IMR-90 (cell line): ENCODE results near the gene ATG2A. TPM values are rescaled to one million over a fixed set of nuclear protein-coding genes. Genes with fewer than 3 reads are reported as not detected.

Experiments
- ATAC-seq: fragments of 200-7000 bp; cut with Tn5 transposase; 2 replicates; pipeline ENCODE4 v1.9.1; 2020; ENCODE audit warnings: low read depth, mild to moderate bottlenecking, moderate library complexity
- BruUV-seq: library from RNA; stranded (reverse); fragments of 400-500 nt; replicated peaks from 2 replicates; lab custom pipeline; 2021; lab: Mats Ljungman, UMichigan
- CTCF ChIA-PET: fragments of 300-600 bp; formaldehyde crosslinking; extraction: SDS; loops from one replicate; lab custom pipeline; 2021; ENCODE audit warnings: antibody characterized with exemption; lab: Yijun Ruan, JAX
- POLR2A ChIA-PET: fragments of 300-600 bp; sonication (Branson Sonifier 250); formaldehyde crosslinking; loops from one replicate; lab custom pipeline; 2022; ENCODE audit warnings: antibody characterized with exemption; ENCODE audit not compliant: unreplicated experiment; lab: Charles Lee
- DNase-seq: peaks from one replicate; pipeline ENCODE4 v3.0.0; 2013
- H2AFZ ChIP-seq: replicated peaks from 2 replicates; pipeline ENCODE3; 2013; ENCODE audit warnings: low read length, mild to moderate bottlenecking; ENCODE audit not compliant: poor library complexity
- H2AK5ac ChIP-seq: 2 replicates; pipeline ENCODE4 v1.6.1; 2013; ENCODE audit warnings: low read depth, low read length, inconsistent platforms
- H2AK9ac ChIP-seq: replicated peaks from 2 replicates; pipeline ENCODE3; 2013; ENCODE audit warnings: mild to moderate bottlenecking, low read depth, low read length, moderate library complexity; ENCODE audit not compliant: poor library complexity
- H2BK120ac ChIP-seq: 2 replicates; pipeline ENCODE4 v1.6.1; 2013; ENCODE audit warnings: low read depth, low read length, inconsistent platforms
- H2BK15ac ChIP-seq: 3 replicates; pipeline ENCODE4 v1.6.1; 2013; ENCODE audit warnings: low read depth, low read length, inconsistent platforms
- H2BK20ac ChIP-seq: 2 replicates; pipeline ENCODE4 v1.6.1; 2013; ENCODE audit warnings: low read depth, mild to moderate bottlenecking, inconsistent platforms, low read length, moderate library complexity
- H2BK5ac ChIP-seq: 2 replicates; pipeline ENCODE4 v1.6.1; 2013; ENCODE audit warnings: mild to moderate bottlenecking, low read depth, low read length, inconsistent platforms; ENCODE audit not compliant: poor library complexity, severe bottlenecking
- H3K14ac ChIP-seq: replicated peaks from 2 replicates; pipeline ENCODE4 v1.6.1; 2013; ENCODE audit warnings: low read depth, low read length, inconsistent platforms
- H3K18ac ChIP-seq: 2 replicates; pipeline ENCODE4 v1.6.1; 2013; ENCODE audit warnings: low read depth, low read length, control low read depth
- H3K23ac ChIP-seq: 2 replicates; pipeline ENCODE4 v1.6.1; 2013; ENCODE audit warnings: low read depth, low read length, inconsistent platforms
- H3K27ac ChIP-seq: 2 replicates; pipeline ENCODE4 v1.5.1; 2013; ENCODE audit warnings: mild to moderate bottlenecking, control low read depth, low read length; ENCODE audit not compliant: insufficient read depth
- H3K27me3 ChIP-seq: 2 replicates; pipeline ENCODE4 v1.6.1; 2013; ENCODE audit warnings: low read length; ENCODE audit not compliant: control insufficient read depth, insufficient read depth
- H3K36me3 ChIP-seq: 2 replicates; pipeline ENCODE4 v1.6.1; 2013; ENCODE audit warnings: low read length, mixed read lengths; ENCODE audit not compliant: control insufficient read depth, insufficient read depth
- H3K4ac ChIP-seq: 2 replicates; pipeline ENCODE4 v1.6.1; 2013; ENCODE audit warnings: low read depth, low read length, inconsistent platforms
- H3K4me1 ChIP-seq: 2 replicates; pipeline ENCODE4 v1.6.1; 2013; ENCODE audit warnings: low read length, mixed read lengths; ENCODE audit not compliant: control insufficient read depth, insufficient read depth
- H3K4me2 ChIP-seq: 2 replicates; pipeline ENCODE4 v1.6.1; 2013; ENCODE audit warnings: low read depth, mild to moderate bottlenecking, control low read depth, low read length, moderate library complexity
- H3K4me3 ChIP-seq: 2 replicates; pipeline ENCODE4 v1.5.1; 2013; ENCODE audit warnings: low read depth, mild to moderate bottlenecking, control low read depth, low read length, moderate library complexity; ENCODE audit not compliant: insufficient read depth
- H3K56ac ChIP-seq: 2 replicates; pipeline ENCODE4 v1.6.1; 2013; ENCODE audit warnings: low read length, inconsistent platforms; ENCODE audit not compliant: insufficient read depth; ENCODE audit errors: extremely low read depth
- H3K79me1 ChIP-seq, 2 experiments: 2 replicates each; pipeline ENCODE4 v1.6.1; 2013; ENCODE audit warnings: low read length in 2 of 2, inconsistent platforms in 1 of 2, low read depth in 1 of 2
- H3K9ac ChIP-seq: 2 replicates; pipeline ENCODE4 v1.6.1; 2013; ENCODE audit warnings: low read depth, low read length, control low read depth
- H3K9me1 ChIP-seq: 2 replicates; pipeline ENCODE4 v1.6.1; 2013; ENCODE audit warnings: low read length, inconsistent platforms; ENCODE audit not compliant: insufficient read depth
- H3K9me3 ChIP-seq: 2 replicates; pipeline ENCODE4 v1.6.1; 2013; ENCODE audit warnings: low read length; ENCODE audit not compliant: control insufficient read depth, insufficient read depth
- H4K20me1 ChIP-seq: 2 replicates; pipeline ENCODE4 v1.6.1; 2013; ENCODE audit warnings: low read length, inconsistent platforms; ENCODE audit not compliant: insufficient read depth
- H4K5ac ChIP-seq: 2 replicates; pipeline ENCODE4 v1.6.1; 2013; ENCODE audit warnings: mild to moderate bottlenecking, low read depth, low read length, control low read depth
- H4K8ac ChIP-seq, 2 experiments: 2 replicates each; pipeline ENCODE4 v1.6.1; 2013; ENCODE audit warnings: low read depth in 2 of 2, low read length in 2 of 2, control low read depth in 1 of 2, inconsistent platforms in 1 of 2
- H4K91ac ChIP-seq: 2 replicates; pipeline ENCODE4 v1.6.1; 2013; ENCODE audit warnings: low read depth, low read length, inconsistent platforms; ENCODE audit not compliant: insufficient read depth
- BHLHE40 ChIP-seq: fragments of 150-350 bp; IDR thresholded peaks from 2 replicates; pipeline ENCODE4 v1.6.1; 2016; ENCODE audit warnings: mild to moderate bottlenecking, low read depth, low read length
- CEBPB ChIP-seq: IDR thresholded peaks from 2 replicates; pipeline ENCODE4 v1.6.1; 2012; ENCODE audit warnings: low read depth, low read length, improper control_type of control experiment
- CHD1 ChIP-seq: IDR thresholded peaks from 2 replicates; pipeline ENCODE4 v1.6.1; 2012; ENCODE audit warnings: low read depth, low read length, improper control_type of control experiment
- MAFK ChIP-seq: IDR thresholded peaks from 2 replicates; pipeline ENCODE4 v1.6.1; 2012; ENCODE audit warnings: low read depth, low read length, improper control_type of control experiment
- MAZ ChIP-seq: IDR thresholded peaks from 2 replicates; pipeline ENCODE4 v1.6.1; 2012; ENCODE audit warnings: low read depth, mild to moderate bottlenecking, low read length, improper control_type of control experiment, moderate library complexity, borderline replicate concordance
- NFE2L2 ChIP-seq: fragments of 150-350 bp; IDR thresholded peaks from 2 replicates; pipeline ENCODE4 v1.6.1; 2016; ENCODE audit warnings: low read depth, mild to moderate bottlenecking, low read length
- POLR2A ChIP-seq: IDR thresholded peaks from 2 replicates; pipeline ENCODE4 v1.6.1; 2012; ENCODE audit warnings: mild to moderate bottlenecking, low read depth, low read length
- RAD21 ChIP-seq: IDR thresholded peaks from 2 replicates; pipeline ENCODE4 v1.6.1; 2012; ENCODE audit warnings: low read length, improper control_type of control experiment
- RFX5 ChIP-seq: IDR thresholded peaks from 2 replicates; pipeline ENCODE4 v1.8.0; 2012; ENCODE audit warnings: low read depth, mild to moderate bottlenecking, low read length, moderate library complexity
- SMC3 ChIP-seq: fragments of 150-350 bp; IDR thresholded peaks from 2 replicates; pipeline ENCODE4 v1.6.1; 2016; ENCODE audit warnings: low read depth, mild to moderate bottlenecking, antibody characterized with exemption, low read length, moderate library complexity
- WGBS, 2 experiments: methylation state at CpG; one replicate each; pipeline versions ENCODE4 v1.1.5 to v1.1.7; 2013; ENCODE audit warnings: missing lambda C conversion rate in 2 of 2; ENCODE audit not compliant: insufficient read length in 1 of 2; ENCODE audit errors: extremely low coverage in 2 of 2; 5-methylcytosine and 5-hydroxymethylcytosine counted together
- dilution Hi-C: fragments of 300-500 bp; cut with HindIII; formaldehyde crosslinking; loops from one replicate; pipeline ENCODE4 v1.14.3; 2018; ENCODE audit warnings: low sequenced_read_pairs; ENCODE audit not compliant: unreplicated experiment
- in situ Hi-C: fragments of 300-500 bp; cut with MboI; formaldehyde crosslinking; loops from 3 replicates; pipeline ENCODE4 v1.14.3; 2019; ENCODE audit warnings: low sequenced_read_pairs, inconsistent platforms, mixed read lengths
- intact Hi-C: fragments of 100-400 bp; cut with micrococcal nuclease; formaldehyde crosslinking; loops from 2 replicates; pipeline ENCODE4 v1.10.0; 2022
- polyA plus RNA-seq, 3 experiments: library from polyadenylated mRNA; depleted of rRNA; stranded (reverse); fragments of >200 nt; gene quantifications; 2 replicates each; pipeline ENCODE4 v1.2.3, GENCODE V29; 2012; ENCODE audit warnings: low replicate concordance in 1 of 3
- total RNA-seq: library from RNA; depleted of rRNA; stranded (reverse); fragments of >200 nt; gene quantifications from 2 replicates; pipeline ENCODE4 v1.2.3, GENCODE V29; 2012
- TF ChIP-seq, protein P1 (sequence below): fragments of 150-350 bp; IDR thresholded peaks from 2 replicates; pipeline ENCODE4 v1.6.1; 2017; ENCODE audit warnings: mild to moderate bottlenecking, antibody characterized with exemption, low read length, low read depth
- TF ChIP-seq, protein P2 (sequence below): fragments of 150-350 bp; IDR thresholded peaks from 2 replicates; pipeline ENCODE4 v1.6.1; 2016; ENCODE audit warnings: low read depth, mild to moderate bottlenecking, low read length, moderate library complexity, borderline replicate concordance

The ATG2A gene
- total and polyA plus RNA-seq, 2 of the 4 experiments (the other 2 are of a cell fraction) = 3.2 to 10.5 TPM

DNA sequence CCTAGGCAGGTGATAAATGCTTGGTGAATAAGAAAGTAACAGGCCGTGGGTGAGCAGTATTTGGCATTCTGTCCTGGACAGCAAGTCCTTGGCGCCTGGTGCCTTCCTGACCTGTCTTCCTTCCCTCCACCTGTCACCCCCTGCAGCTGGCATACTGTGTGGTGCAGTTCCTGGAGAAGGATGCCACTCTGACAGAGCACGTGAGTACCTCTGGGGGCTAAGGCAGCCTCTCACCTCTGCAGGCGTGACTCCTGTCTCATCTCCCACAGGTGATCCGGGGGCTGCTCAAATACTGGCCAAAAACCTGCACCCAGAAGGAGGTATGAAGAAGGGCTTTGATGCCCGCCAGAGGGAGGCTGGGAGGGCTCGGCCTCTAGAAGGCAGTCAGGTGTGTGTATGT, 14.3 kb upstream of the ATG2A start:
- no peak overlapping the region for H2BK5ac ChIP-seq
- peaks cover 0 to 15% of the 10 kb centered on the region in 2 experiments; a peak in 2 of 4 replicates for H3K79me1 ChIP-seq
- H3K4me1 ChIP-seq = no peaks in the 10 kb centered on the region; the same call in 1 of the 2 replicates
- no peak overlapping the region for H3K23ac ChIP-seq
- H3K56ac ChIP-seq = no peak overlapping the region
- no peak overlapping the region for H2BK120ac ChIP-seq
- DNase-seq = no peak
- POLR2A ChIA-PET = no interaction called here
- peaks cover 60% of the 10 kb centered on the region for H3K36me3 ChIP-seq
- TF ChIP-seq CEBPB (no peak), NFE2L2 (no peak), MAZ (no peak), MAFK (no peak), POLR2A (no peak), CHD1 (no peak), RAD21 (no peak), SMC3 (no peak), BHLHE40 (no peak), RFX5 (no peak)
- TF ChIP-seq, protein P1, sequence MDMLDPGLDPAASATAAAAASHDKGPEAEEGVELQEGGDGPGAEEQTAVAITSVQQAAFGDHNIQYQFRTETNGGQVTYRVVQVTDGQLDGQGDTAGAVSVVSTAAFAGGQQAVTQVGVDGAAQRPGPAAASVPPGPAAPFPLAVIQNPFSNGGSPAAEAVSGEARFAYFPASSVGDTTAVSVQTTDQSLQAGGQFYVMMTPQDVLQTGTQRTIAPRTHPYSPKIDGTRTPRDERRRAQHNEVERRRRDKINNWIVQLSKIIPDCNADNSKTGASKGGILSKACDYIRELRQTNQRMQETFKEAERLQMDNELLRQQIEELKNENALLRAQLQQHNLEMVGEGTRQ = no peak
- TF ChIP-seq, protein P2, sequence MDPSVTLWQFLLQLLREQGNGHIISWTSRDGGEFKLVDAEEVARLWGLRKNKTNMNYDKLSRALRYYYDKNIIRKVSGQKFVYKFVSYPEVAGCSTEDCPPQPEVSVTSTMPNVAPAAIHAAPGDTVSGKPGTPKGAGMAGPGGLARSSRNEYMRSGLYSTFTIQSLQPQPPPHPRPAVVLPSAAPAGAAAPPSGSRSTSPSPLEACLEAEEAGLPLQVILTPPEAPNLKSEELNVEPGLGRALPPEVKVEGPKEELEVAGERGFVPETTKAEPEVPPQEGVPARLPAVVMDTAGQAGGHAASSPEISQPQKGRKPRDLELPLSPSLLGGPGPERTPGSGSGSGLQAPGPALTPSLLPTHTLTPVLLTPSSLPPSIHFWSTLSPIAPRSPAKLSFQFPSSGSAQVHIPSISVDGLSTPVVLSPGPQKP = no peak
- peaks cover 2% of the 10 kb centered on the region for H4K20me1 ChIP-seq
- H3K18ac ChIP-seq = no peak overlapping the region
- no peak overlapping the region for H2AK9ac ChIP-seq
- dilution Hi-C loops (no loop called here), in situ Hi-C loops (no loop called here), intact Hi-C loops (no loop called here)
- BruUV-seq = no TSS peak
- H2BK20ac ChIP-seq = no peak overlapping the region
- H3K14ac ChIP-seq = no peak overlapping the region
- no peak overlapping the region for H2BK15ac ChIP-seq
- CTCF ChIA-PET = interaction anchor here (0.7 kb wide), 1 partner anchor 9 kb away, joined by 3 read pairs; no protein-coding TSS in a partner anchor
- H3K9ac ChIP-seq = no peak overlapping the region
- no peak for ATAC-seq
- H4K8ac ChIP-seq = no peak overlapping the region
- no peak overlapping the region for H3K4ac ChIP-seq
- H3K27me3 ChIP-seq = no peaks in the 10 kb centered on the region
- H4K91ac ChIP-seq = no peak overlapping the region
- H3K4me2 ChIP-seq = no peak overlapping the region
- no peak overlapping the region for H3K27ac ChIP-seq
- H2AFZ ChIP-seq = no peak overlapping the region
- no peaks in the 10 kb centered on the region for H3K9me3 ChIP-seq
- no peak overlapping the region for H3K4me3 ChIP-seq
- no peaks in the 10 kb centered on the region for H3K9me1 ChIP-seq
- no peak overlapping the region for H4K5ac ChIP-seq
- H2AK5ac ChIP-seq = no peak overlapping the region
- no CpG with 5 or more reads among the region's 7 CpGs for WGBS, 2 experiments
